ENCODE results near the gene TRAF3.

TRAF3 gene

GRCh38 chr14:102951034-102951433 lies 173.8 kb downstream of the TRAF3 start:
- H3K27ac ChIP-seq (replicated peaks): no peak overlapping the region
- DNase-seq (ENCODE audit: low read depth in 1 of 2, low spot score in 1 of 2): no peak
- H3K27me3 ChIP-seq (ENCODE audit: insufficient read depth, poor library complexity, severe bottlenecking): no peaks in the 10 kb centered on the region
- TF ChIP-seq, protein P1, sequence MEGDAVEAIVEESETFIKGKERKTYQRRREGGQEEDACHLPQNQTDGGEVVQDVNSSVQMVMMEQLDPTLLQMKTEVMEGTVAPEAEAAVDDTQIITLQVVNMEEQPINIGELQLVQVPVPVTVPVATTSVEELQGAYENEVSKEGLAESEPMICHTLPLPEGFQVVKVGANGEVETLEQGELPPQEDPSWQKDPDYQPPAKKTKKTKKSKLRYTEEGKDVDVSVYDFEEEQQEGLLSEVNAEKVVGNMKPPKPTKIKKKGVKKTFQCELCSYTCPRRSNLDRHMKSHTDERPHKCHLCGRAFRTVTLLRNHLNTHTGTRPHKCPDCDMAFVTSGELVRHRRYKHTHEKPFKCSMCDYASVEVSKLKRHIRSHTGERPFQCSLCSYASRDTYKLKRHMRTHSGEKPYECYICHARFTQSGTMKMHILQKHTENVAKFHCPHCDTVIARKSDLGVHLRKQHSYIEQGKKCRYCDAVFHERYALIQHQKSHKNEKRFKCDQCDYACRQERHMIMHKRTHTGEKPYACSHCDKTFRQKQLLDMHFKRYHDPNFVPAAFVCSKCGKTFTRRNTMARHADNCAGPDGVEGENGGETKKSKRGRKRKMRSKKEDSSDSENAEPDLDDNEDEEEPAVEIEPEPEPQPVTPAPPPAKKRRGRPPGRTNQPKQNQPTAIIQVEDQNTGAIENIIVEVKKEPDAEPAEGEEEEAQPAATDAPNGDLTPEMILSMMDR (IDR thresholded peaks at IDR 0.05; ENCODE audit: insufficient read depth, low read length): no peak
- TF ChIP-seq POLR2AphosphoS5 (IDR thresholded peaks at IDR 0.05; ENCODE audit: low read depth) (no peak), SPI1 (IDR thresholded peaks at IDR 0.05; ENCODE audit: borderline replicate concordance, low read depth) (no peak), REST (IDR thresholded peaks at IDR 0.05; ENCODE audit: insufficient replicate concordance, low read depth) (no peak), GABPA (IDR thresholded peaks at IDR 0.05; ENCODE audit: low read depth) (no peak)
- H3K4me3 ChIP-seq (replicated peaks; ENCODE audit: insufficient read depth, low read length): no peak overlapping the region

- DNase-seq (ENCODE audit: low read depth in 1 of 2, low spot score in 1 of 2): no peak
- no peaks in the 10 kb centered on the region for H3K27me3 ChIP-seq (ENCODE audit: insufficient read depth, poor library complexity, severe bottlenecking)
- no peak overlapping the region for H3K4me3 ChIP-seq (replicated peaks; ENCODE audit: insufficient read depth, low read length)
- TF ChIP-seq GABPA (IDR thresholded peaks at IDR 0.05; ENCODE audit: low read depth) (no peak), SPI1 (IDR thresholded peaks at IDR 0.05; ENCODE audit: borderline replicate concordance, low read depth) (no peak)
- H3K27ac ChIP-seq (replicated peaks): no peak overlapping the region
These were observed 174.6 kb downstream of the TRAF3 start for GRCh38 chr14:102951799-102952198.

DNA sequence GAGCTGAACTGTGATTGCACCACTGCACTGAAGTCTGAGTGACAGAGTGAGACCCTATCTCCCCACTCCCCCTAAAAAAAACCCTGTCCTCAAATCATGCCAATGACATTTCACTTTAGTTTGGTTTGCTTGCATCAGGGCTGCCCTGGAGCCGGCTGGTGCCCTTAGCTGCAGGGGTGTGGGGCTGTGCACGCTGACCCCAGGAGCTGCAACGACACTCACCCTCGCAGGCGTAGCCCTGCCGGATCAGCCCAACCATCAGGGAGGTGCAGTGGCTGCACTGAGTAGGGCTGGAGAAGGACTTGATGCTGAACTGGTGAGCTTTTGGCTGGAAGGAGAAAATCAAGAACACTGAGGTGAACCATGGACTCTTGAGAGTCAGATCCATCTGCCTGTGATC lies 175.0 kb downstream of the TRAF3 start:
- H3K27me3 ChIP-seq (ENCODE audit: insufficient read depth, poor library complexity, severe bottlenecking): no peaks in the 10 kb centered on the region

More for the DNA sequence above, 175.0 kb downstream of the TRAF3 start:
- H3K27ac ChIP-seq (replicated peaks): no peak overlapping the region
- DNase-seq (ENCODE audit: low read depth in 1 of 2, low spot score in 1 of 2): no peak
- no peak overlapping the region for H3K4me3 ChIP-seq (replicated peaks; ENCODE audit: insufficient read depth, low read length)
- TF ChIP-seq SPI1 (IDR thresholded peaks at IDR 0.05; ENCODE audit: borderline replicate concordance, low read depth) (no peak), GABPA (IDR thresholded peaks at IDR 0.05; ENCODE audit: low read depth) (no peak), POLR2AphosphoS5 (IDR thresholded peaks at IDR 0.05; ENCODE audit: low read depth) (no peak), REST (IDR thresholded peaks at IDR 0.05; ENCODE audit: insufficient replicate concordance, low read depth) (no peak)
- TF ChIP-seq, protein P1 (IDR thresholded peaks at IDR 0.05; ENCODE audit: insufficient read depth, low read length): no peak

Data from HL-60 (cell line).